CD4-positive, alpha-beta T cell treated with Interleukin-4 for 1 hour (primary cell): Measurements from ENCODE around the gene CLDND2.
"Not testable (repeated sequence)": the region's sequence is repeated elsewhere in the genome, so short reads cannot be mapped to it uniquely, and the experiment has no call there.

ENCODE experiments used
- DNase-seq, 2 donors: peaks; one replicate each; pipeline ENCODE4 v3.0.0-alpha.2; 2020 to 2022

CLDND2 gene, protein sequence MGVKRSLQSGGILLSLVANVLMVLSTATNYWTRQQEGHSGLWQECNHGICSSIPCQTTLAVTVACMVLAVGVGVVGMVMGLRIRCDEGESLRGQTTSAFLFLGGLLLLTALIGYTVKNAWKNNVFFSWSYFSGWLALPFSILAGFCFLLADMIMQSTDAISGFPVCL

DNA sequence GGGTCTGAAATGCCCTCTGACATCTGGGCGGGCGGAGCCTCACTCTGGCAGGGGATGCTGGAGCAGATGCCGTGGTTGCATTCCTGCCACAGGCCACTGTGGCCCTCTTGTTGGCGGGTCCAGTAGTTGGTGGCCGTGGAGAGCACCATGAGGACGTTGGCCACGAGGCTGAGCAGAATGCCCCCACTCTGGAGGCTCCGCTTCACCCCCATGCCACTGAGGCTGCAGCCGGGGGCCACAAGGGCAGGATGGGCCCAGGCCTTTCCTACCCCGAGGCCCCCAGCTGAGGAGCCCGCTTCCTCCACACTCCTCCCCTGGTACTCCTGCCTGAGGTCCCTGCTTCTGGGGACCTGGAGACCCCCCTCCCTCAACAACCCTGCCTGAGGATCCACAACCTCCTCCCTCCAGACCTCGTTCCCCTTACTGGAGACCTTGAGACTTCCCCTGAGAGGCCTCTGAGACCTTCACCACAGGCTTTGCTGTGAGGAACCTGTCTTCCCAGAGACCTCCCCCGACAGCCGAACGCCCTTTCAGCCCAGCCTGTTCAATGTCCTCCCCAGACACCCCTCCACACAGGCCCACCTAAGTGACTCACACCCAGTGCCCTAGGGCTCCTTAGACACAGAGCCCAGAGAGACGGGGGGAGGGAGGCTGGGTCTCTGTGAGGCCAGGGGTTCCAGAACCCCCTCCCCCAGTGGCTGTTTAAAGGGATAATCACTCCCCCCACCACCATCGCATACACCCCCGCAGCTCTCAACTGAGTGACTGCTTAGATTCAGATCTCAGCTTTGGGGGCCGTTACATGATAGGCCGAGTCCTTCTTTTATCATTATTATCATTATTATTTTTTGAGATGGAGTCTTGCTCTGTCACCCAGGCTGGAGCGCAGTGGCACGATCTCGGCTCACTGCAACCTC lies at the start of gene CLDND2:
CLDND2 (minus strand) TSS at position 638 of the 917 bp plus-strand sequence; CDS start at position 212, 426 bp downstream.
- DNase-seq: peak; percentile 27 to 29

DNA sequence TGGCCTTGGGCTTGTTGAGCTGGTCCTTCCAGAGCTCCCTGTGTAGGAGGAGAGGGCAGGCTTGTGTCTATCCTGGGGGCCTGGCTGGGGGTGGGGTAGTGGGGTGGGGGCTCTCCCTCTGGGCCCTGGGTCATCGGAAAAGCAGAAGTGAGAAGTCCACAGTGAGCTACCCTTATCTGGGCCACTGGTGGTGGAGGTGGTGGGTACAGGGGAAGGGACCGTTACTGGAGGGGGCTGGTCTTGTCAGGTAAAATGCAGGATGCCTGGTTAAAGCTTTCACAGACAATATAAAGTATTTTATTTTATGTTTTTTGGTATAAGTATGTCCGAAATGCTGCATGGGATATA lies 49.0 kb upstream of the CLDND2 start:
- no peak for DNase-seq

DNA sequence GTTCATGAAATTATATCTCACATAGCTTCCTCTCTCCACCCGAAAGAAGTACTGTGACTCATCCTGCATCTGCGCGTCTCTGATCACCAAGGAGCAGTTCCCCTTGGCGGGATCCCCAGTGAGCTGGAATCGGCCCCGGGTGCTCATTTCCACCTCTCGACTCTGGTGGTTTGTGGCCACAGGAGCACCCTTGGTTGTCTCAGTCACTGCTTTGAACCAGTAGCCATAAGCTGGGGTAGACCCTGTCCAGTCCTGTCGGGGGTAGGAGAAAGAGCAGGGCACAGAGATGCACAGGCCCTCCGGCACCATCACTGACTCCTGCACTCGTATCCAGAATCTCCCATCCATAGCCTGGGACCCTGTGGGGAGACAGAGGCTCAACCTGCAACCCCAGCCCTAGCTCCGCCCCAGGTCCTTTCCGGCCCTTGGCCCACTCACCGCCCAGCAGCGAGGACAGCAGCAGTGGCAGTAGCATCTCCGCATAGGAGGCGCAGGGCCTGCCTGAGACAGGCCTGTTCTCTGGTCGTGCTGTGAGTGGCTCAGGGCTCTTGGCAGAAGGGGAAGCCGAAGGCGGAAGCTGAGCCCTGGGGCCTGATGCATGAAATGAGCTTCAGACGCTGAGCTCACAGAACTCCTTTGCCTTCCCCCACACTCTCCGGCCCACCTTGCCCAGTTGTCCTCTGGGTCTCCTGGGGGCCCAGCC lies 48.5 kb upstream of the CLDND2 start, which contains the start of gene SIGLEC10:
SIGLEC10 (minus strand) TSS at position 536 of the 703 bp plus-strand sequence; CDS start at position 475, 61 bp downstream.
- DNase-seq: peak in 1 of 2 donors; percentile 74

DNA sequence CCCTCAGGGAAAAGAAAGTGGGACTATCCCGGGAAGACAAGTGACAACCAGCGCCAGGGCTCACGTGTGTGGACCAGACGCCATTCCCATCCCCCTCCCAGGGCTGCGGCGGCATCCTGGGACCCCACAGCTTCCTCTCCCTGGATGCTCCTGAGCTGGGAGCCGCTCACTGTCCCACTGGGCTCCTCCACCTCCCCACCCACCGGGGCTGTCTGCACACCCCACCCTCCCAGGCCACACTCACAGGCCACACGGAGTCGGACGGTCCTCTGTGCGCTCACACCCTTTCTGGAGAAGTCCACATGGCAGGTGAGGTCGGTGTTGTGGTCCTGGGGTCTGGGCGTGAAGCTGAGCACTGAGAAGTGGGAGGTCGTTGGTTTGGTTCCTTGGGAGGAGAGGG lies 47.6 kb upstream of the CLDND2 start:
- DNase-seq: not testable (repeated sequence)

GRCh38 chr19:51415187-51415586 lies 46.4 kb upstream of the CLDND2 start:
- DNase-seq: no peak

DNA sequence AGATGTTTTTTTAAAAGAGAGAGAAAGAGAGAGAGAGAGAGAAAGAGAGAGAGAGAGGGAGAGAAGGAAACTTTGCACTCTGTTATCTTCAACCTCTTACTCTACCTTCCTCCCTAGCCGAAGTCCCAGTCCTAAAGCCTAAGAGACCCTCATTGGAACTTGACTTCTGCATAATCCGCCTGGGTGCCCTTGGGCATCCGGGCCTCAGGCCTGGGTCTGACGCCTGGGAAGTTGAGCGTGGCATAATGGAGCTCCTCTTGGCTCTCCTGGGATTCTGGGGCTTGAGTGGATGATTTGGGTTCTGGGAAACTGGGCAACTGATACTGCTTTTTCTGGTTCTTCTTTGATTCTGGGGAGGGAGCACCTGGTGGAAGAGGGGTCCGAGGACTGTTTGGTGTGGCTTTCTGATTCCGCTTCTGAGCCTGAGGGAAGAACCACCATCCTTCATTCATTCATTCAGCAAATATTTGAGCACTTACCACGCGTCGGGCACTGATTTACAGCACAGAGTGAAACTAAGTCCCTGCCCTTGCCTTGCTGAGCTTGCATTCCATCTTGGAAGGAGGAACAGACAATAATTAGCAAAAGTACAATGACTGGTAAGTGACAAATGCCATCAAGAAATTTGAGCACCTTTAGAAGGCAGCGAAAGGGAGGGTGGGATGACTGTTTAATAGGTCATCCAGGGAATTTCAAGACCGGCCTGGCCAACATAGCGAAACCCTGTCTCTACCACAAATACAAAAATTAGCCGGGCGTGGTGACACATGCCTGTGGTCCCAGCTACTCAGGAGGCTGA lies 42.3 kb upstream of the CLDND2 start:
- no peak for DNase-seq

DNA sequence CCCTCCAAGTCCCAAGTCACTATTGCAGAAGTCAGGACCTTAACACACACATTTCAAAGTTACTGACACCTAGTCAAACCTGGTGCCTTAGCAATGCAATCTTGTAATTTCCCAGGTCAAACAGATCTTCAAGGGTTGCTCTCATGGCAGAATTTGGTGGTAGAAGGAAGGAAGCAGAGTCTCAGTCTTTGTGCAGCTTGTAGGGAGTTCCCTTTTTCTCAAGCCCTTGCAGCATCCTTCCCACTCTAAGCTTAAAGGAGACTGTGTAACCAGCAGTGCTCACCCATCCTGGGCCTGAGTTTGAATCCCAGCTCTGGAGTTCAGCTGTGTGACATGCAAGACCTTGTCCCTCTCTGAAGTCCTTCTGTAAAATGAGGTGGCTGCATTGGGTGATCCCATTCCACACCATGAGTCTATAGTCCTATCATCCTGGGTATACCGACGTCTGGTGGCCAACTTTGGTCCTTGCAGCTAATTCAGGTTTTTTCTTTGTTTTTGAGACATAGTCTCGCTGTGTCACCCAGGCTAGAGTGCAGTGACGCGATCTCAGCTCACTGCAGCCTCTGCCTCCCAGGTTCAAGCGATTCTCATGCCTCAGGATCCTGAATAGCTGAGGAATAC lies 38.8 kb upstream of the CLDND2 start:
- DNase-seq: peak; percentile 56 to 62

GRCh38 chr19:51402117-51402516 lies 33.3 kb upstream of the CLDND2 start:
- no peak for DNase-seq

DNA sequence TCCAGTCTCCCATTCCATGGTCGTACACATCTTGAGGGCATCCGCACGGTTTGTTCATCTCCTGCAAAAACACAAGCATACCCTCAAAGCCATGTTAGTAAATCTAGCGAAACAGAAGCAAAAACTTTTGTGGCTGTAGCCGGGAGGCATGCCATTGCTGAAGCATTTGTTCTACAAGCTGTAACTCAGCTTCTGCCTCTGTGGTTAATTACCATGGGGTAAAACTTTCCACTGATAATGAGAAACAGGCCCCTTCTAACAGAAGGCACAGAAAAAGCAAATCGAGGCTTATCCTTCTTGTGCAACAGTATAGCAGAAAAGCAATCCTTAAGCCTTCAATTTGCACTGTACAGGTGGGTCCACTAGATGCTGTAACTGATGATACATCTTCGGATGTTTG lies 31.1 kb upstream of the CLDND2 start:
- DNase-seq: not testable (repeated sequence)

- DNase-seq: no peak
Measured at GRCh38 chr19:51399231-51399630, 30.4 kb upstream of the CLDND2 start.

GRCh38 chr19:51398096-51398704 lies 29.4 kb upstream of the CLDND2 start:
- peak in 1 of 2 donors; percentile 55 for DNase-seq

DNA sequence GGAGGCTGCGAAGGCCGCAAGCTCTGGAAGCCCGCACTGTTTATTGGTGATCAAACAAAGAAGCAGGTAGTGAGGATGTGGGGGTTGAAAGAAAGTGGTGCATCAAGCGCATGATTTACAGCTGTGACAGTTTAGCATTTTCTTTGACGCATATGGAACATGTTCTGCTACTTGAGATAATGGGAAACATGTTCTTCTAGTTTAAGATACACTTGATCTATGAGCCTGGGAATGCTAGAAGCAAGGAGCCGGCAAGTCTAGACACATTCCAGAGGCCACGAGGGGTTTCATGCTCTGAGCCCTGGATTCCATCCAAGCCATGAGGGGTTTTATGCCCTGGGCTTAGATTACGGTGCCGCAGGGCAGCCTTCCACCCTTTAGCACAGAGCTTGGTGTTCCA lies 28.6 kb upstream of the CLDND2 start:
- not testable (repeated sequence) for DNase-seq

- no peak for DNase-seq
Measured at GRCh38 chr19:51396175-51396574, 27.4 kb upstream of the CLDND2 start.

GRCh38 chr19:51394050-51394836 lies 25.4 kb upstream of the CLDND2 start:
- DNase-seq: peak; percentile 95 to 96

GRCh38 chr19:51392701-51393100 lies 23.9 kb upstream of the CLDND2 start:
- no peak for DNase-seq

DNA sequence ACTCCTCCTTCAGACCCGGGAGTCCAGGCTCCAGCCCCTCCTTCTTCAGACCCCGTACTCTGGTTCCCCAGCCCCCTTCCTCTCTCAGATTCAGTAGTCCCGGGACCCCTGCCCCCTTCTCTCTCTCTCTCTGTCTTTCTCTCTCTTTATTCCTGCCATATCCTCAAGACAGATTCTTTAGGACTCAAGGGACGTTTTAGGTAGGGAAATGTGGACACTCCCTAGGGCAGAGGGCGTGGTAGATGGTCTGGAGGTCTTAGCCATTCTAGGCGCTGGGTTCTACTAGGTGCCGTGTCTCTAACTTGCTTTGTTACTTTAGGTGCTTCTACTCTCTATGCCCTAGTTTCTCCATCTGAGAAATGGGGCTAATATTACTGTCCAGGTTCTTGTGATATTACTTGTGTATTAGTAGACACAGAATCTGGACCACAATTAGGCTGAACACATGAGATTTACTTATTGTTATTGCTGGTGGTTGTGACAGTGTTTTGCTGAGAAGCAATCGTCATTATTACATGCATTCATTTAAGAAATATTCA lies 22.3 kb upstream of the CLDND2 start:
- no peak for DNase-seq

- DNase-seq: no peak
Measured at GRCh38 chr19:51389143-51389542, 20.3 kb upstream of the CLDND2 start.

GRCh38 chr19:51387924-51388389 lies 19.2 kb upstream of the CLDND2 start, which contains the start of gene LIM2:
LIM2 (minus strand) TSS chr19:51387974; CDS start chr19:51387443, 531 bp downstream.
- no peak for DNase-seq

DNA sequence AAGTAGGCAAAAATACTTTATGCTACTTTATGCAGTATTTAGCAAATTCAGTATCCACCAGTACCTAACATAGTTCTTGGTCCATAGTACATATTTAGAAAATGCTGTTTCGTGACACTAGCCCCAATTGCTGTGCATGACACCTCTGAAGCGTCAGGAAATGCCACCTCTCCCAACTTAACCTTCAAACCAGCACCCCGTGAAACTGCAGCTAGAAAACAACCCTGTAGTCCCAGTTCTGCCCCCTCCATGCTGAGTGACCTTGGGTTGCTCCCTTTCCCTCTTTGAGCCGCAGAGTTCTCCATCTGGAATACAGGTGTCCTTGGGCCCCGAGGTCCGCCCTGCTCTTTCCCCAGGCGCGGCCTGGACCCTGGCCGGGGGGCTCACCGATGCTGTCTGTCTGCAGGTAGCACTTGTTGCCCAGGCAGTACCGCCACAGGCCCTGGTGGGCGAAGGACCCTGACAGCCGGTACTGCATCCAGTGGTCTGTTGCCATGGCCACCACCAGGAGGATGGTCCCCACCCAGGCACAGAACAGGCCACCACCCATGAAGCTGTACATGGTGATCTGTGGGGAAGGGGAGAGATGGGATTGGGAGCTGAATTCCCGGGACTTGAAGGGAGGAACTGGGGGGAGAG lies 18.2 kb upstream of the CLDND2 start:
- peak in 1 of 2 donors; percentile 29 for DNase-seq

- no peak for DNase-seq
Measured at GRCh38 chr19:51382004-51382403, 13.2 kb upstream of the CLDND2 start.
